ENCODE measurements around the gene STXBP6. TPM values are rescaled to one million over a fixed set of nuclear protein-coding genes. Genes with fewer than 3 reads are reported as not detected.

Gene STXBP6
- total RNA-seq, 1 donor from 2014 or later, result 27.1 TPM

- Mint-ChIP-seq H3K4me3 (ENCODE audit: unreplicated experiment) (no peak overlapping the region), H3K9me3 (ENCODE audit: unreplicated experiment) (no peaks in the 10 kb centered on the region), H3K36me3 (ENCODE audit: low read depth, unreplicated experiment) (peaks cover 5% of the 10 kb centered on the region), H3K27me3 (ENCODE audit: low read depth, unreplicated experiment) (no peaks in the 10 kb centered on the region), H3K4me1 (ENCODE audit: low read depth, unreplicated experiment) (peaks cover 12% of the 10 kb centered on the region), H3K27ac (ENCODE audit: unreplicated experiment) (no peak overlapping the region)
- no peaks in the 10 kb centered on the region for H3K36me3 ChIP-seq (ENCODE audit: insufficient read depth, low read length)
- TF ChIP-seq EZH2 (IDR thresholded peaks at IDR 0.05; ENCODE audit: insufficient read depth, low read length) (no peak), CTCF (IDR thresholded peaks at IDR 0.05; ENCODE audit: insufficient read depth, low read depth, low read length) (no peak)
- H3K9me3 ChIP-seq (ENCODE audit: insufficient read depth, low read depth, low read length), result no peaks in the 10 kb centered on the region
- no peaks in the 10 kb centered on the region for H3K4me1 ChIP-seq (ENCODE audit: insufficient read depth, low read length)
- no peaks in the 10 kb centered on the region for H3K79me2 ChIP-seq (ENCODE audit: insufficient read depth, low read length)
- FAIRE-seq, result no peak
- H3K27me3 ChIP-seq (ENCODE audit: insufficient read depth, low read length), result no peaks in the 10 kb centered on the region
- H3K9ac ChIP-seq (ENCODE audit: low read length), result no peak overlapping the region
- H2AFZ ChIP-seq (ENCODE audit: low read depth, low read length), result no peak overlapping the region
- H3K27ac ChIP-seq (ENCODE audit: low read depth, low read length), result no peak overlapping the region
- no peak overlapping the region for H3K4me2 ChIP-seq (ENCODE audit: low read length)
- no peak for DNase-seq (ENCODE audit: low read depth)
- H3K4me3 ChIP-seq (ENCODE audit: insufficient read depth, low read depth, low read length), result no peak overlapping the region
- no peaks in the 10 kb centered on the region for H4K20me1 ChIP-seq (ENCODE audit: insufficient read depth, low read length)
These were observed 106.9 kb downstream of the STXBP6 start for GRCh38 chr14:24943024-24943423.

- Mint-ChIP-seq H3K27ac (ENCODE audit: unreplicated experiment) (no peak overlapping the region), H3K9me3 (ENCODE audit: unreplicated experiment) (no peaks in the 10 kb centered on the region), H3K27me3 (ENCODE audit: low read depth, unreplicated experiment) (no peaks in the 10 kb centered on the region), H3K4me1 (ENCODE audit: low read depth, unreplicated experiment) (peaks cover 12% of the 10 kb centered on the region), H3K36me3 (ENCODE audit: low read depth, unreplicated experiment) (peaks cover 3% of the 10 kb centered on the region), H3K4me3 (ENCODE audit: unreplicated experiment) (no peak overlapping the region)
- Histone ChIP-seq H3K4me2 (ENCODE audit: low read length) (no peak overlapping the region), H4K20me1 (ENCODE audit: insufficient read depth, low read length) (no peaks in the 10 kb centered on the region), H3K9ac (ENCODE audit: low read length) (no peak overlapping the region), H2AFZ (ENCODE audit: low read depth, low read length) (no peak overlapping the region), H3K36me3 (ENCODE audit: insufficient read depth, low read length) (no peaks in the 10 kb centered on the region), H3K79me2 (ENCODE audit: insufficient read depth, low read length) (no peaks in the 10 kb centered on the region), H3K27ac (ENCODE audit: low read depth, low read length) (no peak overlapping the region), H3K27me3 (ENCODE audit: insufficient read depth, low read length) (no peaks in the 10 kb centered on the region), H3K4me3 (ENCODE audit: insufficient read depth, low read depth, low read length) (no peak overlapping the region), H3K4me1 (ENCODE audit: insufficient read depth, low read length) (no peaks in the 10 kb centered on the region), H3K9me3 (ENCODE audit: insufficient read depth, low read depth, low read length) (no peaks in the 10 kb centered on the region)
- DNase-seq (ENCODE audit: low read depth) (no peak), FAIRE-seq (no peak)
- TF ChIP-seq EZH2 (IDR thresholded peaks at IDR 0.05; ENCODE audit: insufficient read depth, low read length) (no peak), CTCF (IDR thresholded peaks at IDR 0.05; ENCODE audit: insufficient read depth, low read depth, low read length) (no peak)
These were observed 108.2 kb downstream of the STXBP6 start for GRCh38 chr14:24941719-24942118.

- Mint-ChIP-seq H3K27ac (ENCODE audit: unreplicated experiment) (no peak overlapping the region), H3K27me3 (ENCODE audit: low read depth, unreplicated experiment) (no peaks in the 10 kb centered on the region), H3K36me3 (ENCODE audit: low read depth, unreplicated experiment) (peaks cover 3% of the 10 kb centered on the region), H3K4me1 (ENCODE audit: low read depth, unreplicated experiment) (peaks cover 15% of the 10 kb centered on the region), H3K4me3 (ENCODE audit: unreplicated experiment) (no peak overlapping the region), H3K9me3 (ENCODE audit: unreplicated experiment) (no peaks in the 10 kb centered on the region)
- Histone ChIP-seq H3K4me3 (ENCODE audit: insufficient read depth, low read depth, low read length) (no peak overlapping the region), H3K27ac (ENCODE audit: low read depth, low read length) (no peak overlapping the region), H3K4me2 (ENCODE audit: low read length) (no peak overlapping the region), H4K20me1 (ENCODE audit: insufficient read depth, low read length) (no peaks in the 10 kb centered on the region), H3K79me2 (ENCODE audit: insufficient read depth, low read length) (no peaks in the 10 kb centered on the region), H3K4me1 (ENCODE audit: insufficient read depth, low read length) (no peaks in the 10 kb centered on the region), H3K9ac (ENCODE audit: low read length) (no peak overlapping the region), H2AFZ (ENCODE audit: low read depth, low read length) (no peak overlapping the region), H3K9me3 (ENCODE audit: insufficient read depth, low read depth, low read length) (no peaks in the 10 kb centered on the region), H3K36me3 (ENCODE audit: insufficient read depth, low read length) (no peaks in the 10 kb centered on the region), H3K27me3 (ENCODE audit: insufficient read depth, low read length) (no peaks in the 10 kb centered on the region)
- FAIRE-seq (peak; percentile 23), DNase-seq (ENCODE audit: low read depth) (no peak)
- TF ChIP-seq EZH2 (IDR thresholded peaks at IDR 0.05; ENCODE audit: insufficient read depth, low read length), result no peak
- TF ChIP-seq CTCF (IDR thresholded peaks at IDR 0.05; ENCODE audit: insufficient read depth, low read depth, low read length), result no peak
These were observed 109.6 kb downstream of the STXBP6 start for GRCh38 chr14:24940213-24940783.

Measured in astrocyte (in vitro differentiated cells and primary cell).